Measurements from ENCODE around the gene DRAXIN.

DRAXIN gene

GRCh38 chr1:11712285-11712684 is 20.8 kb downstream of the DRAXIN start:
- DNase-seq = no peak

- DNase-seq = no peak
Measured at GRCh38 chr1:11713095-11713494, 21.6 kb downstream of the DRAXIN start.

- no peak for DNase-seq
Measured at GRCh38 chr1:11714831-11715575, 23.5 kb downstream of the DRAXIN start.

- peak; percentile 89 for DNase-seq
Measured at GRCh38 chr1:11719313-11720032, 28.0 kb downstream of the DRAXIN start.

DNA sequence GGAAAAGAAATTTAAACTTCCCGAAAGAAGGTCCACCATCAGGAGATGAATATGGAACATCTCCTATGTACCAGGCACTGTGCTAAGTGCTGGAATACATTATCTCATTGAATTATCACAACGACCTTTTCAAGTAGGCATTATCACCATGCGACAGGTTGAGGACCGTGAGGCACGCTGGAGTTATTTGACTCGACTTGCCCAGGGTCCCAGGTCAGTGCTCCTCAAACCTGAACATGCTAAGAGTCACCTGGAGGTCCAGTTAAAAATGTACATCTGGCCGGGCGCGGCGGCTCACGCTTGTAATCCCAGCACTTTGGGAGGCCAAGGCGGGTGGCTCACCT is 28.5 kb downstream of the DRAXIN start:
- no peak for DNase-seq

- no peak for DNase-seq
Measured at GRCh38 chr1:11720525-11720924, 29.0 kb downstream of the DRAXIN start.

DNA sequence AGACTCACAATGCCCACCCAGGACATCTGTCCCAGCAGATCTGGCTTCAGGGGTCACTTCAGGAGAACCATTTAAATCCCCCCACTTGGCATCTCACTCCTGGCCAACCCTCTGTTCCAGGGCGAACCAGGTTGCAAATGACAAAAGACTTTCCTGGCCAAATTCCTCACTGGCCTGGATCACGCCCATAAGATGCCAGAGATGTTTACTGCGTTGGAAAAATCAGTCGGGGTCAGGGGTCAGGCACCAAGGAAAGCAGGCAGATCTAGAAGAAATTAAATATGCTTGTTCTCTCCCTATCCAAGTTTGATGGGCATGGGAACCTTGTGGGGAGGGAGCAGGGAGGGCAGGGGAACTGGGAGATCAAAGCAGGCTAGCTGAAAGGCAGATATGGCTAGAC is 29.8 kb downstream of the DRAXIN start:
- no peak for DNase-seq

- no peak for DNase-seq
Measured at GRCh38 chr1:11722538-11722937, 31.0 kb downstream of the DRAXIN start.

- DNase-seq = no peak
Measured at GRCh38 chr1:11725616-11726015, 34.1 kb downstream of the DRAXIN start.

DNA sequence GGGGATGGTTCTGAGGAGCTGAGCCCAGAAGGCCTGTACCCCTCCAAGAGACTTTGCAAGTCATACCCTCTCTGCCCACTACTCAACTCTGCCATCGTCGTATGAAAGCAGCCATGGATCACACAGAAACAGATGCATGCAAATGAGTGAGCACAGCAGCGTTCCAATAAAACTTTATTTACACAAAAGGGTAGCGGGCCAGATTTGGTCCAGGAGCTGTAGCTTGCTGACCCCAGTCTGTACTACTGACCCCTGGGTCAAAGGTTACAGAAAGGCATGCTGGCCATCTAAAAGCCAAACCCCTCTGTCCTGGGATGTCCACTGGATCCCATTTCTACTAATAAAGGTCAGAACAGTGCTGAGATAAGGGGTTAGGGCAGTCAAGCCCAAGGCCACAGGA is 35.6 kb downstream of the DRAXIN start:
- DNase-seq = no peak

- no peak for DNase-seq
Measured at GRCh38 chr1:11728126-11728806, 36.8 kb downstream of the DRAXIN start.

GRCh38 chr1:11729155-11729497 is 37.6 kb downstream of the DRAXIN start:
- DNase-seq = no peak

- no peak for DNase-seq
Measured at GRCh38 chr1:11729498-11730428, 38.3 kb downstream of the DRAXIN start.

GRCh38 chr1:11730429-11730891 is 39.0 kb downstream of the DRAXIN start:
- peak; percentile 65 for DNase-seq

GRCh38 chr1:11731691-11732283 is 40.3 kb downstream of the DRAXIN start:
- peak; percentile 27 for DNase-seq

DNA sequence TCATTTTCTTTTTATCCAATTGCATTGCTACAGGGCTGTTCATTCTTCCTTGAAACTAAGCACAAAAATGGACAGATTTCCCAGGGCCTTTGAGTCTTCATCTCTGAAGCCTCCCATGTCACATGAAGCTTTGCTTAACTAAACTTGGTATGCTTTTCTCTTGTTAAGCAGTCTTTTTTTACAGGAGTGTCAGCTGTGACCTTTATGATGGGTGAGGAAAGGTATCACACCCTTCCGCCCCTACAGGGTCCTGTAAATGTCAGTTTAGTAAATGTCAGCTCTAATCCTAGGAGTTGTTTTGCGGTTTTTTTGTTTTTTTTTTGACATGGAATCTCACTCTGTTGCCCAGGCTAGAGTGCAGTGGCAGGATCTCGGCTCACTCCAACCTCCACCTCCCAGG is 41.8 kb downstream of the DRAXIN start:
- DNase-seq = no peak

DNA sequence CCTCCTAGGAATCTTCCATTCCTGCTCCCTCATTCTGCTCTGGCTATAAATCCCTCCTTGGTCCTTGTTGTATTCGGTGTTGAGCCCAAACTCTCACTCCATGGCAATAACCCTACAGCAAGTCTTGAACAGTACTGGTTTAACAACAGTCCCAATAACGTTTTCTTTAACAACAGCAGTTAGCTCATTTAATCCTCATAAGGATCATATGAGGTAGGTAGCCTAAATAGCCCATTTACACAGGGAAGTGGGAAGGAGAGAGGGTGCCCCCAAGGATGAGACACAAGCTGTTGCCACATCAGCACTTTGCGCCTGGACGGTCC is 44.0 kb downstream of the DRAXIN start:
- no peak for DNase-seq

DNA sequence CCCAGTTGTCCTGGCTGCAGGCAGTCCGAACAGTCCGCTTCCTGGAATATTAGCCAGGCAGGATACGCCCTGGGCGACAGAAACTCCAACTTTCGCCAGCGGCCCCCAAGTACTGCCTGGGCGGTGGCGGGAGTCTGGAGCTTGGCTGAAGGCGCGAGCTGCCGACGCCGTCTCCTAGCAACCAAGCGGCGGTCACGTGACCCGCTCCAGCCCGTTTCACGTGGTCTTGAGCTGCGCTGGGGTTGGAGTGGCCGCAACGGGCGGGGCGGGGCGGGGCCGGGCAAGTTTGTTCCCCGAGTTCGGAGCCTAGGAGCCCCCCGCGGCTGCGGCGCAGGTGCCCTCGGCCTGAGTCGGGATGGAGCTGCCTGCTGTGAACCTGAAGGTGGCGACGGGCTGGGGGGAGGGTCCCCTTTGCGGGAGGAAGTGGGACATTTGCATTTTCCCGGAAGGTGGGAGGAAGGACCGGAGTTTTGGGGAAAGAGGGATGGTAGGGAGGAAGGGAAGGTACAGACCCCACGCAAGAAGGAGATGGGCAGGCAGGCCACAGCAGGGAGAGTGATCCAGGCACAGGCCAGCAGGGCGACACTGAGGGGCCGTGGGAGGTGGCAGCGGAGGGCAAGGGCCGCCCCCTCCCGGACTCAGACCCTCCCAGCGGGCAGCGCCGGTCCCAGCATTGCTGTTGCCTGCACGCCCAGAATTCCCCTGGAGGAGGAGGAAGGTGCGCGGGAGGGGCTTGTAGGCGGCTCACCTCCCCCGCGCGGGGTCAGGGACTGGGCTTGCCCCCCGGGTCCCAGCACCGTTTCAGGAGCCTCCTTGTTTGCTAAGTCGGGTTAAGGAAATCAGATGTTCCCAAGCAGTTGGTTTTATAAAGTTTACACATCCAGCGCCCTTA is 44.6 kb downstream of the DRAXIN start, which contains the start of gene AGTRAP:
AGTRAP (plus strand) TSS at position 283 of the 892 bp plus-strand sequence; CDS start at position 356, 73 bp downstream.
- peak; percentile 88 for DNase-seq

GRCh38 chr1:11736746-11737639 is 45.5 kb downstream of the DRAXIN start:
- peak; percentile 52 for DNase-seq

DNA sequence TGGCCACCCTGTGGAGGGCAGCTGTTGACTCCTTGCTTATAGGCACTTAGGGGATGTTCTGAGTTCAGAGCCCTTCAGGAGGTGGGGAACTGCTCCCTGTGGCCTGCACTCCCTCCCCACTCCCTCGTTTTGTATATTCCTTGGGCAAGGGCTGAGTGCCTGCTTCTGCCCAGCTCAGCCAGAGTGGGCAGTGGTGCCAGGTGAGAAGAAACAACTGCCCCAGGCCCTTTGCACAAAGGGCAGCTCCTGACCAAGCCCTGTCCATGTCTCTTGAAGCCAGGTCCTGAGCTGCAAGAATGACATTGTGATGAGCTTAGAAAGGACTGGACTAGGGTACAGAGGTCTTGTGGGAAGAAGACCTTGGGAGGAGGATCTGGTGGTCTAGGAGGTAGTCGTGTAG is 46.6 kb downstream of the DRAXIN start:
- DNase-seq = no peak
